Measurements from ENCODE around the gene CDCP2. TPM values are rescaled to one million over a fixed set of nuclear protein-coding genes. Genes with fewer than 3 reads are reported as not detected.

Gene CDCP2
- total and polyA plus RNA-seq, 7 donors, result not detected

- H3K27me3 ChIP-seq (ENCODE audit: insufficient read depth in 3 of 3, low read length in 2 of 3), result no peaks in the 10 kb centered on the region
- no peaks in the 10 kb centered on the region for H3K4me1 ChIP-seq
- no peaks in the 10 kb centered on the region for H3K9me3 ChIP-seq
- H3K4me3 ChIP-seq, result no peak overlapping the region
- DNase-seq (no peak), ATAC-seq (no peak)
- no peak for TF ChIP-seq CTCF (IDR thresholded peaks at IDR 0.05)
- 78 to 81% (median 80%) methylated on average over 7 of the region's 7 CpGs for WGBS, 3 donors
- intact Hi-C loops (cut with DNase I), result loop anchor here in 1 of 2 donors (5.0 kb wide), 1 partner anchor 55 kb away; no protein-coding TSS in a partner anchor
- H3K27ac ChIP-seq, result no peak overlapping the region
- no peaks in the 10 kb centered on the region for H3K36me3 ChIP-seq (ENCODE audit: insufficient read depth in 1 of 2, low read depth in 1 of 2)
Observed at GRCh38 chr1:54136963-54137533, 15.8 kb downstream of the CDCP2 start.

- TF ChIP-seq CTCF (IDR thresholded peaks at IDR 0.05), result no peak
- H3K27me3 ChIP-seq (ENCODE audit: insufficient read depth in 3 of 3, low read length in 2 of 3), result no peaks in the 10 kb centered on the region
- 93 to 95% (median 94%) methylated on average over 17 of the region's 17 CpGs for WGBS, 3 donors
- H3K9me3 ChIP-seq, result no peaks in the 10 kb centered on the region
- ATAC-seq (no peak), DNase-seq (no peak)
- H3K36me3 ChIP-seq (ENCODE audit: insufficient read depth in 1 of 2, low read depth in 1 of 2), result no peaks in the 10 kb centered on the region
- no peak overlapping the region for H3K27ac ChIP-seq
- no peak overlapping the region for H3K4me3 ChIP-seq
- intact Hi-C loops (cut with DNase I), result loop anchor here in 1 of 2 donors (5.0 kb wide), 1 partner anchor 56 kb away; no protein-coding TSS in a partner anchor
- H3K4me1 ChIP-seq, result no peaks in the 10 kb centered on the region
Observed at GRCh38 chr1:54136269-54136896, 16.4 kb downstream of the CDCP2 start.

DNA sequence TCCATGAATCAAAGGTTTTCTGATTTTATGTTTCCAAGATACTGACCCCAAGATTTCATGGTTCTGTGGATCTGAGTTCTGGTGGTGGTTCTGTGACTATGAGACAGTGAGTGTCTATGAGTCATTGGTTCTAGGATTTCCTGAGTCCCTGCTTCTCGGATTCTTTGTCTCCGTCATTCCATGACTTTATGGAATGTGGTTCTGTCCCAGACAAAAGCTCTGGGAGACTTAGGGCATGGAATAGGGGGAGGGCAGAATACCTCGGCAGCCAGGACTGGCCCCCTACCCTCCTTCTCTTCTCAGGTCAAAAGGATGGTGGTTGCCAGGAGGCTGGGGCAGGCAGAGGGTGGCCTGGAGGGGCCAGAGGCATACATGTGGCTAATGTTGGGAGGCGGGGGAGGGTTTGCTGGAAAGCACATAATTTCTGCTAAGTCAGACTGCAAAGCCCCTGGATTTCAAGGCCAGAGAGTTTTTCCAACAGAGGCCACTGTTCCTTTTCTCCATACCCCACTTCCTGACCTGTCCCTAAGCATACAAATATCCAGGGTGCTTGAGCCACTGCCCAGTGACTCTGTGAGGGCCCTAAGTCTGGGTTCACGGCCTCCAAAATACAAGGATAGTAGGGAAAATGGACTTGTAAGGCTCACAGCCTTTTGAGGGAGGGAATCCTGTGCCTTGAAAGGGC is 17.2 kb downstream of the CDCP2 start:
- no peaks in the 10 kb centered on the region for H3K4me1 ChIP-seq
- ATAC-seq (no peak), DNase-seq (no peak)
- no peaks in the 10 kb centered on the region for H3K27me3 ChIP-seq (ENCODE audit: insufficient read depth in 3 of 3, low read length in 2 of 3)
- 66 to 78% (median 73%) methylated on average over 5 of the region's 5 CpGs for WGBS, 3 donors
- no peak overlapping the region for H3K4me3 ChIP-seq
- no peak overlapping the region for H3K27ac ChIP-seq
- no peaks in the 10 kb centered on the region for H3K36me3 ChIP-seq (ENCODE audit: insufficient read depth in 1 of 2, low read depth in 1 of 2)
- no peak for TF ChIP-seq CTCF (IDR thresholded peaks at IDR 0.05)
- intact Hi-C loops (cut with DNase I), result loop anchor here in 1 of 2 donors (5.0 kb wide), 1 partner anchor 57 kb away; no protein-coding TSS in a partner anchor
- H3K9me3 ChIP-seq, result no peaks in the 10 kb centered on the region

GRCh38 chr1:54134295-54134694 is 18.5 kb downstream of the CDCP2 start:
- intact Hi-C loops (cut with DNase I), result no loop called here

More at GRCh38 chr1:54134295-54134694, 18.5 kb downstream of the CDCP2 start:
- no peak for ATAC-seq
- H3K4me1 ChIP-seq, result no peaks in the 10 kb centered on the region
- WGBS, 3 donors, result 92 to 97% (median 93%) methylated on average over 6 of the region's 6 CpGs
- H3K27me3 ChIP-seq (ENCODE audit: insufficient read depth in 3 of 3, low read length in 2 of 3), result no peaks in the 10 kb centered on the region
- no peak for TF ChIP-seq CTCF (IDR thresholded peaks at IDR 0.05)
- no peak overlapping the region for H3K4me3 ChIP-seq
- no peaks in the 10 kb centered on the region for H3K36me3 ChIP-seq (ENCODE audit: insufficient read depth in 1 of 2, low read depth in 1 of 2)
- no peaks in the 10 kb centered on the region for H3K9me3 ChIP-seq
- H3K27ac ChIP-seq, result no peak overlapping the region
- no peak for DNase-seq
